ENCODE measurements around the gene XPOT. TPM values are rescaled to one million over a fixed set of nuclear protein-coding genes. Genes with fewer than 3 reads are reported as not detected.

XPOT gene
- total RNA-seq, 2 experiments from 2014 or later = 39.6 to 40.0 TPM

- H3K4me1 Mint-ChIP-seq (ENCODE audit: low read depth) = peaks cover 10% of the 10 kb centered on the region
- no peak for ATAC-seq (ENCODE audit: poor library complexity)
- Histone ChIP-seq H3K4me3 (ENCODE audit: low read length) (no peak overlapping the region), H3K27ac (ENCODE audit: low read depth in 1 of 2, low read length in 2 of 2) (no peak overlapping the region), H3K36me3 (ENCODE audit: insufficient read depth, low read length) (peaks cover 46% of the 10 kb centered on the region), H3K27me3 (ENCODE audit: control insufficient read depth in 1 of 2, insufficient read depth in 2 of 2, low read length in 2 of 2) (no peaks in the 10 kb centered on the region), H3K9me3 (ENCODE audit: control insufficient read depth in 1 of 2, insufficient read depth in 1 of 2, low read length in 2 of 2) (no peaks in the 10 kb centered on the region), H3K4me1 (ENCODE audit: insufficient read depth, low read length) (peaks cover 4% of the 10 kb centered on the region)
- ChIA-PET CTCF (no interaction called here), POLR2A (no interaction called here)
- no peak overlapping the region for H3K4me3 Mint-ChIP-seq
- TF ChIP-seq CTCF (IDR thresholded peaks at IDR 0.05) = no peak
- no peak for DNase-seq
- H3K27me3 Mint-ChIP-seq = no peaks in the 10 kb centered on the region
- intact Hi-C loops (cut with DNase I, micrococcal nuclease) = no loop called here
- no peak overlapping the region for H3K27ac Mint-ChIP-seq
- H3K9me3 Mint-ChIP-seq = no peaks in the 10 kb centered on the region
- peaks cover 35% of the 10 kb centered on the region for H3K36me3 Mint-ChIP-seq (ENCODE audit: low read depth)
Measured at GRCh38 chr12:64491718-64492117, 87.5 kb downstream of the XPOT start.

GRCh38 chr12:64493513-64493912 is 89.3 kb downstream of the XPOT start:
- no peak overlapping the region for H3K4me3 ChIP-seq (ENCODE audit: low read length)
- Mint-ChIP-seq H3K27ac (no peak overlapping the region), H3K36me3 (ENCODE audit: low read depth) (peaks cover 42% of the 10 kb centered on the region), H3K9me3 (no peaks in the 10 kb centered on the region), H3K4me3 (no peak overlapping the region), H3K27me3 (no peaks in the 10 kb centered on the region), H3K4me1 (ENCODE audit: low read depth) (peaks cover 10% of the 10 kb centered on the region)
- no peak for TF ChIP-seq CTCF (IDR thresholded peaks at IDR 0.05)
- ATAC-seq (ENCODE audit: poor library complexity) (no peak), DNase-seq (no peak)
- peaks cover 48% of the 10 kb centered on the region for H3K36me3 ChIP-seq (ENCODE audit: insufficient read depth, low read length)
- no peak overlapping the region for H3K27ac ChIP-seq (ENCODE audit: low read depth in 1 of 2, low read length in 2 of 2)
- H3K27me3 ChIP-seq (ENCODE audit: control insufficient read depth in 1 of 2, insufficient read depth in 2 of 2, low read length in 2 of 2) = no peaks in the 10 kb centered on the region
- peaks cover 4% of the 10 kb centered on the region for H3K4me1 ChIP-seq (ENCODE audit: insufficient read depth, low read length)
- ChIA-PET CTCF (no interaction called here), POLR2A (no interaction called here)
- intact Hi-C loops (cut with DNase I, micrococcal nuclease) = no loop called here
- no peaks in the 10 kb centered on the region for H3K9me3 ChIP-seq (ENCODE audit: control insufficient read depth in 1 of 2, insufficient read depth in 1 of 2, low read length in 2 of 2)

GRCh38 chr12:64494998-64495729 is 91.0 kb downstream of the XPOT start:
- POLR2A ChIA-PET = interaction anchor here (0.6 kb wide), 1 partner anchor 30 kb away, joined by 4 read pairs; no protein-coding TSS in a partner anchor
- H3K9me3 ChIP-seq (ENCODE audit: control insufficient read depth in 1 of 2, insufficient read depth in 1 of 2, low read length in 2 of 2) = no peaks in the 10 kb centered on the region
- Mint-ChIP-seq H3K4me3 (no peak overlapping the region), H3K4me1 (ENCODE audit: low read depth) (peaks cover 10% of the 10 kb centered on the region), H3K27me3 (no peaks in the 10 kb centered on the region), H3K36me3 (ENCODE audit: low read depth) (peaks cover 48% of the 10 kb centered on the region), H3K27ac (peak overlapping the region; percentile 45), H3K9me3 (no peaks in the 10 kb centered on the region)
- H3K4me1 ChIP-seq (ENCODE audit: insufficient read depth, low read length) = peaks cover 4% of the 10 kb centered on the region
- ATAC-seq (ENCODE audit: poor library complexity) (peak; percentile 49), DNase-seq (peak in 2 of 14 experiments; percentile 5 to 15)
- H3K27me3 ChIP-seq (ENCODE audit: control insufficient read depth in 1 of 2, insufficient read depth in 2 of 2, low read length in 2 of 2) = no peaks in the 10 kb centered on the region
- H3K36me3 ChIP-seq (ENCODE audit: insufficient read depth, low read length) = peaks cover 48% of the 10 kb centered on the region
- CTCF ChIA-PET = no interaction called here
- TF ChIP-seq CTCF (IDR thresholded peaks at IDR 0.05) = no peak
- no peak overlapping the region for H3K4me3 ChIP-seq (ENCODE audit: low read length)
- H3K27ac ChIP-seq (ENCODE audit: low read depth in 1 of 2, low read length in 2 of 2) = no peak overlapping the region
- intact Hi-C loops (cut with DNase I, micrococcal nuclease) = no loop called here
